ENCODE measurements around the gene MKNK2.
"Not testable (repeated sequence)": the region's sequence is repeated elsewhere in the genome, so short reads cannot be mapped to it uniquely, and the experiment has no call there.

Gene MKNK2

GRCh38 chr19:2042485-2043250, 8.4 kb downstream of the MKNK2 start:
- DNase-seq, result no peak

GRCh38 chr19:2041683-2042484, 9.2 kb downstream of the MKNK2 start:
- peak; percentile 48 for DNase-seq

GRCh38 chr19:2041433-2041682, 9.7 kb downstream of the MKNK2 start:
- no peak for DNase-seq

GRCh38 chr19:2040647-2041432, 10.2 kb downstream of the MKNK2 start:
- DNase-seq, result no peak

- DNase-seq, result no peak
Measured at GRCh38 chr19:2039959-2040646, 10.9 kb downstream of the MKNK2 start.

GRCh38 chr19:2039089-2039958, 11.7 kb downstream of the MKNK2 start:
- no peak for DNase-seq

- DNase-seq, result no peak
Measured at GRCh38 chr19:2038284-2039088, 12.6 kb downstream of the MKNK2 start.

- no peak for DNase-seq
Measured at GRCh38 chr19:2037651-2038255, 13.3 kb downstream of the MKNK2 start.

GRCh38 chr19:2036424-2036823, 14.6 kb downstream of the MKNK2 start:
- no peak for DNase-seq

GRCh38 chr19:2035590-2035991, 15.5 kb downstream of the MKNK2 start:
- DNase-seq, result no peak

- no peak for DNase-seq
Measured at GRCh38 chr19:2034729-2035589, 16.1 kb downstream of the MKNK2 start.

GRCh38 chr19:2034253-2034652, 16.8 kb downstream of the MKNK2 start:
- not testable (repeated sequence) for DNase-seq

- DNase-seq, result no peak
Measured at GRCh38 chr19:2033825-2034159, 17.3 kb downstream of the MKNK2 start.

GRCh38 chr19:2033115-2033824, 17.8 kb downstream of the MKNK2 start:
- DNase-seq, result no peak

GRCh38 chr19:2032296-2032941, 18.6 kb downstream of the MKNK2 start:
- no peak for DNase-seq

- no peak for DNase-seq
Measured at GRCh38 chr19:2027361-2027760, 23.7 kb downstream of the MKNK2 start.

- DNase-seq, result no peak
Measured at GRCh38 chr19:2026770-2027169, 24.3 kb downstream of the MKNK2 start.

- DNase-seq, result no peak
Measured at GRCh38 chr19:2022289-2022688, 28.8 kb downstream of the MKNK2 start.
